Kasumi-1 (cell line): ENCODE results near the gene RHBDL2.
"Not testable (repeated sequence)": the region's sequence is repeated elsewhere in the genome, so short reads cannot be mapped to it uniquely, and the experiment has no call there.

Source experiments
- DNase-seq, 2 experiments: peaks; one replicate each; lab custom pipeline; 2025; lab: John Stamatoyannopoulos, UW

The RHBDL2 gene

GRCh38 chr1:38941527-38942019 lies at the start of gene RHBDL2:
RHBDL2 (minus strand) TSS chr1:38941830; CDS start chr1:38919212, 22,618 bp downstream.
- DNase-seq, result no peak

GRCh38 chr1:38990738-38991637 lies 49.4 kb upstream of the RHBDL2 start, which contains the start of gene AKIRIN1:
AKIRIN1 (plus strand) TSS chr1:38991276; CDS start chr1:38991381, 105 bp downstream.
- peak; percentile 85 to 89 for DNase-seq

- no peak for DNase-seq
Observed at GRCh38 chr1:38990386-38990737, 48.7 kb upstream of the RHBDL2 start.

- DNase-seq, result no peak
Observed at GRCh38 chr1:38989979-38990378, 48.3 kb upstream of the RHBDL2 start.

GRCh38 chr1:38979380-38979779 lies 37.8 kb upstream of the RHBDL2 start:
- not testable (repeated sequence) for DNase-seq

GRCh38 chr1:38978245-38978542 lies 36.6 kb upstream of the RHBDL2 start:
- not testable (repeated sequence) for DNase-seq

- DNase-seq, result not testable (repeated sequence)
Observed at GRCh38 chr1:38977399-38978244, 36.0 kb upstream of the RHBDL2 start.

GRCh38 chr1:38973659-38974437 lies 32.2 kb upstream of the RHBDL2 start:
- no peak for DNase-seq

- DNase-seq, result not testable (repeated sequence)
Observed at GRCh38 chr1:38973145-38973544, 31.5 kb upstream of the RHBDL2 start.

GRCh38 chr1:38964140-38964548 lies 22.5 kb upstream of the RHBDL2 start:
- peak in 1 of 2 experiments; percentile 6 for DNase-seq

- DNase-seq, result no peak
Observed at GRCh38 chr1:38962560-38962959, 20.9 kb upstream of the RHBDL2 start.

- DNase-seq, result no peak
Observed at GRCh38 chr1:38962113-38962512, 20.5 kb upstream of the RHBDL2 start.

GRCh38 chr1:38958967-38959366 lies 17.3 kb upstream of the RHBDL2 start:
- no peak for DNase-seq

GRCh38 chr1:38953433-38953860 lies 11.8 kb upstream of the RHBDL2 start:
- no peak for DNase-seq

- no peak for DNase-seq
Observed at GRCh38 chr1:38950553-38950952, 8.9 kb upstream of the RHBDL2 start.

GRCh38 chr1:38944547-38944946 lies 2.9 kb upstream of the RHBDL2 start:
- DNase-seq, result no peak

- DNase-seq, result no peak
Observed at GRCh38 chr1:38942664-38943428, 1.2 kb upstream of the RHBDL2 start.

GRCh38 chr1:38941093-38941492 lies 537 bp downstream of the RHBDL2 start:
- no peak for DNase-seq

GRCh38 chr1:38940339-38941047 lies 1.1 kb downstream of the RHBDL2 start:
- no peak for DNase-seq

- no peak for DNase-seq
Observed at GRCh38 chr1:38938722-38939260, 2.8 kb downstream of the RHBDL2 start.
